ENCODE results near the gene IL32. TPM values are rescaled to one million over a fixed set of nuclear protein-coding genes. Genes with fewer than 3 reads are reported as not detected.
"Not testable (repeated sequence)": the region's sequence is repeated elsewhere in the genome, so short reads cannot be mapped to it uniquely, and the experiment has no call there.

IL32 gene
- total RNA-seq, 1 experiment from 2014 or later, result 4.5 TPM

DNA sequence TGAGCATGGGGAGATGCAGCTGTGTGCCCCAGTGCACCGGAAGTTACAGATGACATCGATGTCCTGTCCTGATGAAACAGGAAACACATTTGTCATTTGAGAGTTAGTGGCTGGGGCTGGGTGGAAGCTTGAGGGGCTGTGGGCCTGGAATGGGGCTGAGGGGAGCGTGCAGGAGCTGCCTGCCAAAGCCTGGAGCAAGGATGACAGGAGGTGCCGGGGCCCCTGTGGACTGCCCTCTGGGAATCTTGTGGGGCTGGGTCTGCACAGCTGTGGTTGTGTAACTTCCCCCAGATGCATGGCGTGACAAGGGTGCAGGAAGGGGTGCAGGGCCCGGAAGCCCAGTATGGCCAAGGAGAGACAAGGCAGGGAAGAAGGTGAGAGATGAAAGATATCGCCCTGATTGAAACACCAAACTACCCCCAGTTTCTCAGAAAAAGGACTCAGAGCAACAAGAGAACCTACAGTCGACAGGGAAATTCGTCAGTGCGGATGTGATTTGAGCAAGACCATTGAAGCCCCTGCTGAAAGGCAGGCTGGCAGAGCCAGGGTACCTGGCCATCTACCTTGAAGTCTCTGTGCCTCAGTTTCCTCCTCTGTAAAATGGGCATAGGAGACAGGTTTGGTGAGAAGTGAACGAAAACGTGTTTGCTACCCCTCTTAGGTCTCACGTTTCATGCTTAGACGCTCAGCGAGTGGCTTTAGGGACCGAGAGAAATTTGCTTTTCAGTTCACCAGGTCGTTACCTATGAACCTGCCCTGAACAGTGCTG lies 10.3 kb upstream of the IL32 start:
- Histone ChIP-seq H3K4me1 (ENCODE audit: insufficient read depth, low read length, poor library complexity, severe bottlenecking) (peaks cover 5% of the 10 kb centered on the region), H3K27ac (ENCODE audit: low read depth, low read length, poor library complexity, severe bottlenecking) (no peak overlapping the region), H3K4me3 (ENCODE audit: low read depth, low read length, poor library complexity, severe bottlenecking) (no peak overlapping the region), H3K36me3 (ENCODE audit: insufficient read depth, low read length, poor library complexity, severe bottlenecking) (no peaks in the 10 kb centered on the region), H3K27me3 (replicated peaks; ENCODE audit: insufficient read depth, low read depth, low read length, poor library complexity) (no peaks in the 10 kb centered on the region), H3K9me3 (ENCODE audit: low read depth, low read length, poor library complexity, severe bottlenecking) (no peaks in the 10 kb centered on the region)
- DNase-seq (ENCODE audit: low spot score), result no peak
- intact Hi-C loops (cut with micrococcal nuclease; ENCODE audit: unreplicated experiment), result loop anchor here (10.0 kb wide), 1 partner anchor 100 kb away; no protein-coding TSS in a partner anchor
- BruUV-seq (replicated peaks), result no TSS peak
- CTCF ChIA-PET, result no interaction called here
- TF ChIP-seq, protein P1, sequence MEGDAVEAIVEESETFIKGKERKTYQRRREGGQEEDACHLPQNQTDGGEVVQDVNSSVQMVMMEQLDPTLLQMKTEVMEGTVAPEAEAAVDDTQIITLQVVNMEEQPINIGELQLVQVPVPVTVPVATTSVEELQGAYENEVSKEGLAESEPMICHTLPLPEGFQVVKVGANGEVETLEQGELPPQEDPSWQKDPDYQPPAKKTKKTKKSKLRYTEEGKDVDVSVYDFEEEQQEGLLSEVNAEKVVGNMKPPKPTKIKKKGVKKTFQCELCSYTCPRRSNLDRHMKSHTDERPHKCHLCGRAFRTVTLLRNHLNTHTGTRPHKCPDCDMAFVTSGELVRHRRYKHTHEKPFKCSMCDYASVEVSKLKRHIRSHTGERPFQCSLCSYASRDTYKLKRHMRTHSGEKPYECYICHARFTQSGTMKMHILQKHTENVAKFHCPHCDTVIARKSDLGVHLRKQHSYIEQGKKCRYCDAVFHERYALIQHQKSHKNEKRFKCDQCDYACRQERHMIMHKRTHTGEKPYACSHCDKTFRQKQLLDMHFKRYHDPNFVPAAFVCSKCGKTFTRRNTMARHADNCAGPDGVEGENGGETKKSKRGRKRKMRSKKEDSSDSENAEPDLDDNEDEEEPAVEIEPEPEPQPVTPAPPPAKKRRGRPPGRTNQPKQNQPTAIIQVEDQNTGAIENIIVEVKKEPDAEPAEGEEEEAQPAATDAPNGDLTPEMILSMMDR (conservative IDR thresholded peaks at IDR 0.05; ENCODE audit: low read depth, low read length), result no peak
- no peak for TF ChIP-seq EZH2 (IDR thresholded peaks at IDR 0.05; ENCODE audit: borderline replicate concordance, low read depth, low read length, poor library complexity, severe bottlenecking)
- POLR2A ChIA-PET (ENCODE audit: low non-redundant PET), result no interaction called here

DNA sequence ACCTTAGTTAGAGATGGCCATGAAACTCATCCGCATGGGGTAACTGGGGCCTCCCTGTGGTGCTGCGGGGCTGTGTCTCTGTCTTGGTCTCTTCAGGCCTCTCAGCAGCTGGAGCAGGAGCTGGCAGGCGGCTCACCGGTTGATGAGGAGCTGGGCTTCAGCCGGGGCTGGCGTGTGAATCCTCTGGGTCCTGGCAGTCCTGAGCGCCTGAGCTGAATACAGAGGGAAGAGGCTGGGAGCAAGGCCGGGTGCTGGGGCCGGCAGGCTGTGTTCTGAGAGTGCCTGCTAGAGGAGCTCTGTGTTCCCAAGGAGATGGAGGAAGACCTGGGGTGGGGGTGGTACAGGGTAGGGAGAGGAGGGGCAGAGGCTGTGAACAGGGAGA lies 9.7 kb upstream of the IL32 start:
- H3K27ac ChIP-seq (ENCODE audit: low read depth, low read length, poor library complexity, severe bottlenecking); H3K27me3 ChIP-seq (replicated peaks; ENCODE audit: insufficient read depth, low read depth, low read length, poor library complexity); DNase-seq (ENCODE audit: low spot score); BruUV-seq (replicated peaks); POLR2A ChIA-PET (ENCODE audit: low non-redundant PET); H3K9me3 ChIP-seq (ENCODE audit: low read depth, low read length, poor library complexity, severe bottlenecking); H3K4me3 ChIP-seq (ENCODE audit: low read depth, low read length, poor library complexity, severe bottlenecking); H3K36me3 ChIP-seq (ENCODE audit: insufficient read depth, low read length, poor library complexity, severe bottlenecking); H3K4me1 ChIP-seq (ENCODE audit: insufficient read depth, low read length, poor library complexity, severe bottlenecking): not testable (repeated sequence)
- intact Hi-C loops (cut with micrococcal nuclease; ENCODE audit: unreplicated experiment), result loop anchor here (10.0 kb wide), 1 partner anchor 99 kb away; no protein-coding TSS in a partner anchor
- CTCF ChIA-PET, result interaction anchor here (1.0 kb wide), 1 partner anchor 74 kb away, joined by 4 read pairs; no protein-coding TSS in a partner anchor

DNA sequence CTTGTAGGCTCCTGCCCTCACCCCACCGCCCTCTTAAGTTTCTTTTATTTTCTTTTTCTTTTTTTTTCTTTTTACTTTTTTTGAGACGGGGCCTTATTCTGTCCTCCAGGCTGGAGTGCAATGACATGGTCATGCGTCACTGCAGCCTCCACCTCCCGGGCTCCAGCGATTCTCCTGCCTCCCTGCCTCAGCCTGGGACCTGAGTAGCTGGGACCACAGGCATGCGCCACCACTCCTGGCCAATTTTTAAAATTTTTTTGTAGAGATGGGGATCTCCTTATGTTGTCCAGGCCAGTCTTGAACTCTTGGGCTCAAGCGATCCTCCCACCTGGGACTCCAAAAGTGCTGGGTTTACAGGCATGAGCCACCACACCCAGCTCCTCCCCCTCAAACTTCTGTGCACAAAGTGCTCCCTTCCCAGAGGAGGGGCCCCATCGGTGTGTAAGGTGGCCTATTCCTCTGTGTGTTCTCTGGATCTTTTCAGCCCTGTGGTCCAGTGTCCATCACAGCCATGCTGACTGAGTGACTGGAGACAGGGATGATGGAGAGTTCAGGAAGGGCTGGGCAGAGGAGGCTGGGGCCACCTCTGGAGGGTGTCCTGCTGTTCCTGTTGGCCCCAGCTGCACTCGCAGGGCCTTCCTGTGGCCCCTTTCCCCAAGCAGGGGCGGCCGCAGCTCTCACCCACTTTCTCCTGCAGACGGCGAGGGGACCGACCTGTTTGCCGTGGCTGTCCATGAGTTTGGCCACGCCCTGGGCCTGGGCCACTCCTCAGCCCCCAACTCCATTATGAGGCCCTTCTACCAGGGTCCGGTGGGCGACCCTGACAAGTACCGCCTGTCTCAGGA lies 8.9 kb upstream of the IL32 start:
- TF ChIP-seq, protein P1 (conservative IDR thresholded peaks at IDR 0.05; ENCODE audit: low read depth, low read length), result no peak
- TF ChIP-seq EZH2 (IDR thresholded peaks at IDR 0.05; ENCODE audit: borderline replicate concordance, low read depth, low read length, poor library complexity, severe bottlenecking), result no peak
- Histone ChIP-seq H3K4me3 (ENCODE audit: low read depth, low read length, poor library complexity, severe bottlenecking) (no peak overlapping the region), H3K9me3 (ENCODE audit: low read depth, low read length, poor library complexity, severe bottlenecking) (no peaks in the 10 kb centered on the region), H3K4me1 (ENCODE audit: insufficient read depth, low read length, poor library complexity, severe bottlenecking) (peaks cover 5% of the 10 kb centered on the region), H3K27ac (ENCODE audit: low read depth, low read length, poor library complexity, severe bottlenecking) (no peak overlapping the region), H3K36me3 (ENCODE audit: insufficient read depth, low read length, poor library complexity, severe bottlenecking) (no peaks in the 10 kb centered on the region), H3K27me3 (replicated peaks; ENCODE audit: insufficient read depth, low read depth, low read length, poor library complexity) (no peaks in the 10 kb centered on the region)
- POLR2A ChIA-PET (ENCODE audit: low non-redundant PET), result no interaction called here
- no peak for DNase-seq (ENCODE audit: low spot score)
- CTCF ChIA-PET, result interaction anchor here (0.6 to 1.0 kb wide), 2 partner anchors 20 to 73 kb away, joined by 4 to 9 read pairs; partner anchors contain the start of gene BICDL2
- intact Hi-C loops (cut with micrococcal nuclease; ENCODE audit: unreplicated experiment), result loop anchor here (10.0 kb wide), 1 partner anchor 98 kb away; no protein-coding TSS in a partner anchor
- BruUV-seq (replicated peaks), result no TSS peak

Data from A673 (cell line).